ENCODE measurements around the gene TRIM63. TPM values are rescaled to one million over a fixed set of nuclear protein-coding genes. Genes with fewer than 3 reads are reported as not detected.

Gene TRIM63
- total RNA-seq, 2 experiments from 2014 or later, result 0.25 to 0.33 TPM

- POLR2A ChIA-PET, result no interaction called here
- no peaks in the 10 kb centered on the region for H3K36me3 Mint-ChIP-seq (ENCODE audit: low read depth)
- H3K9me3 Mint-ChIP-seq, result no peaks in the 10 kb centered on the region
- no peak for DNase-seq
- H3K4me1 Mint-ChIP-seq, result peaks cover 7% of the 10 kb centered on the region
- H3K27ac Mint-ChIP-seq, result no peak overlapping the region
- no peak overlapping the region for H3K4me3 Mint-ChIP-seq
- H3K27me3 Mint-ChIP-seq, result peaks cover 6% of the 10 kb centered on the region
- CTCF ChIA-PET, result no interaction called here
Measured at GRCh38 chr1:26015358-26015757, 52.1 kb downstream of the TRIM63 start.

- Mint-ChIP-seq H3K4me1 (no peaks in the 10 kb centered on the region), H3K36me3 (ENCODE audit: low read depth) (no peaks in the 10 kb centered on the region), H3K4me3 (no peak overlapping the region), H3K27ac (no peak overlapping the region), H3K9me3 (no peaks in the 10 kb centered on the region), H3K27me3 (peaks cover 4% of the 10 kb centered on the region)
- POLR2A ChIA-PET, result no interaction called here
- CTCF ChIA-PET, result interaction anchor here (1.2 to 1.3 kb wide), 2 partner anchors 17 to 118 kb away, joined by 3 to 4 read pairs; partner anchors contain the start of gene PAFAH2
- DNase-seq, result no peak
Measured at GRCh38 chr1:26014179-26014578, 53.3 kb downstream of the TRIM63 start.

- no peak overlapping the region for H3K4me3 Mint-ChIP-seq
- ChIA-PET POLR2A (no interaction called here), CTCF (no interaction called here)
- no peak for DNase-seq
- H3K9me3 Mint-ChIP-seq, result no peaks in the 10 kb centered on the region
- no peaks in the 10 kb centered on the region for H3K27me3 Mint-ChIP-seq
- H3K36me3 Mint-ChIP-seq (ENCODE audit: low read depth), result no peaks in the 10 kb centered on the region
- H3K4me1 Mint-ChIP-seq, result no peaks in the 10 kb centered on the region
- no peak overlapping the region for H3K27ac Mint-ChIP-seq
Measured at GRCh38 chr1:26012864-26013263, 54.6 kb downstream of the TRIM63 start.

GRCh38 chr1:26010825-26011224 is 56.6 kb downstream of the TRIM63 start:
- POLR2A ChIA-PET, result interaction anchor here (1.2 to 1.3 kb wide), 2 partner anchors 13 to 106 kb away, joined by 3 read pairs; partner anchors contain the start of gene PAFAH2
- Mint-ChIP-seq H3K27me3 (no peaks in the 10 kb centered on the region), H3K9me3 (no peaks in the 10 kb centered on the region), H3K27ac (no peak overlapping the region), H3K36me3 (ENCODE audit: low read depth) (no peaks in the 10 kb centered on the region), H3K4me1 (no peaks in the 10 kb centered on the region), H3K4me3 (no peak overlapping the region)
- CTCF ChIA-PET, result interaction anchor here (0.8 to 1.7 kb wide), 3 partner anchors 9 to 115 kb away, joined by 3 to 9 read pairs (median 4); partner anchors contain the start of gene PAFAH2
- DNase-seq, result no peak

GRCh38 chr1:26009796-26010447 is 57.5 kb downstream of the TRIM63 start:
- Mint-ChIP-seq H3K4me3 (no peak overlapping the region), H3K9me3 (no peaks in the 10 kb centered on the region), H3K27ac (no peak overlapping the region), H3K36me3 (ENCODE audit: low read depth) (no peaks in the 10 kb centered on the region), H3K27me3 (no peaks in the 10 kb centered on the region), H3K4me1 (no peaks in the 10 kb centered on the region)
- POLR2A ChIA-PET, result interaction anchor here (1.2 to 1.3 kb wide), 2 partner anchors 13 to 105 kb away, joined by 3 read pairs; partner anchors contain the start of gene PAFAH2
- DNase-seq, result no peak
- CTCF ChIA-PET, result interaction anchor here (0.8 to 1.7 kb wide), 2 partner anchors 114 kb away, joined by 4 to 9 read pairs; no protein-coding TSS in a partner anchor

GRCh38 chr1:26006710-26007109 is 60.7 kb downstream of the TRIM63 start:
- Mint-ChIP-seq H3K9me3 (no peaks in the 10 kb centered on the region), H3K4me1 (peaks cover 2% of the 10 kb centered on the region), H3K36me3 (ENCODE audit: low read depth) (no peaks in the 10 kb centered on the region), H3K27me3 (peaks cover 5% of the 10 kb centered on the region), H3K27ac (no peak overlapping the region), H3K4me3 (no peak overlapping the region)
- ChIA-PET POLR2A (no interaction called here), CTCF (interaction anchor here (0.7 kb wide), 1 partner anchor 10 kb away, joined by 3 read pairs; no protein-coding TSS in a partner anchor)
- no peak for DNase-seq

- no peaks in the 10 kb centered on the region for H3K36me3 Mint-ChIP-seq (ENCODE audit: low read depth)
- CTCF ChIA-PET, result interaction anchor here (0.7 to 1.6 kb wide), 3 partner anchors 9 to 110 kb away, joined by 3 to 14 read pairs (median 5); no protein-coding TSS in a partner anchor
- POLR2A ChIA-PET, result interaction anchor here (1.2 to 1.9 kb wide), 4 partner anchors 12 to 116 kb away, joined by 3 to 4 read pairs (median 3); no protein-coding TSS in a partner anchor
- no peaks in the 10 kb centered on the region for H3K9me3 Mint-ChIP-seq
- peaks cover 2% of the 10 kb centered on the region for H3K4me1 Mint-ChIP-seq
- no peak overlapping the region for H3K27ac Mint-ChIP-seq
- H3K4me3 Mint-ChIP-seq, result no peak overlapping the region
- DNase-seq, result no peak
- H3K27me3 Mint-ChIP-seq, result peaks cover 5% of the 10 kb centered on the region
Measured at GRCh38 chr1:26005434-26006105, 61.9 kb downstream of the TRIM63 start.

GRCh38 chr1:26003756-26004155 is 63.7 kb downstream of the TRIM63 start:
- H3K4me3 Mint-ChIP-seq, result no peak overlapping the region
- ChIA-PET POLR2A (interaction anchor here (0.7 to 1.9 kb wide), 3 partner anchors 13 to 108 kb away, joined by 3 to 4 read pairs (median 3); no protein-coding TSS in a partner anchor), CTCF (interaction anchor here (1.1 to 10.8 kb wide), 6 partner anchors 13 to 166 kb away, joined by 3 to 286 read pairs (median 4); no protein-coding TSS in a partner anchor)
- H3K9me3 Mint-ChIP-seq, result no peaks in the 10 kb centered on the region
- H3K27ac Mint-ChIP-seq, result no peak overlapping the region
- peaks cover 3% of the 10 kb centered on the region for H3K4me1 Mint-ChIP-seq
- H3K27me3 Mint-ChIP-seq, result peaks cover 5% of the 10 kb centered on the region
- DNase-seq, result no peak
- no peaks in the 10 kb centered on the region for H3K36me3 Mint-ChIP-seq (ENCODE audit: low read depth)

- Mint-ChIP-seq H3K27ac (no peak overlapping the region), H3K4me3 (no peak overlapping the region), H3K36me3 (ENCODE audit: low read depth) (no peaks in the 10 kb centered on the region), H3K4me1 (peaks cover 8% of the 10 kb centered on the region), H3K27me3 (peaks cover 5% of the 10 kb centered on the region), H3K9me3 (no peaks in the 10 kb centered on the region)
- ChIA-PET POLR2A (interaction anchor here (0.7 kb wide), 1 partner anchor 12 kb away, joined by 3 read pairs; no protein-coding TSS in a partner anchor), CTCF (interaction anchor here (1.5 to 10.8 kb wide), 2 partner anchors 109 to 166 kb away, joined by 3 to 286 read pairs; no protein-coding TSS in a partner anchor)
- DNase-seq, result no peak
Measured at GRCh38 chr1:26003262-26003661, 64.2 kb downstream of the TRIM63 start.

Other genes starting within 250 kb of the TRIM63 start
- gene MTFR1L, start 247.7 kb downstream of the TRIM63 start, total RNA-seq, result 10 to 100 TPM; 36.6 to 37.7 TPM
- 1 to 10 TPM; 5.2 to 5.4 TPM for gene AUNIP, start 208.2 kb downstream of the TRIM63 start, total RNA-seq
- 1 to 10 TPM; 1.4 TPM for gene PAQR7, start 191.9 kb downstream of the TRIM63 start, total RNA-seq
- gene STMN1, start 161.2 kb downstream of the TRIM63 start, total RNA-seq, result 100 to 1,000 TPM; 610 to 616 TPM
- 10 to 100 TPM in 1 of 2 experiments, 1 to 10 TPM in 1; 9.4 to 10.1 TPM for gene PAFAH2, start 69.6 kb downstream of the TRIM63 start, total RNA-seq
- gene EXTL1, start 45.9 kb downstream of the TRIM63 start, total RNA-seq, result not detected
- gene SLC30A2, start 21.5 kb downstream of the TRIM63 start, total RNA-seq, result not detected
- 10 to 100 TPM; 21.3 to 22.7 TPM for gene PDIK1L, start 44.2 kb upstream of the TRIM63 start, total RNA-seq
- not detected for gene FAM110D, start 91.4 kb upstream of the TRIM63 start, total RNA-seq
- not detected for gene C1orf232, start 101.3 kb upstream of the TRIM63 start, total RNA-seq
- 10 to 100 TPM; 20.3 to 22.9 TPM for gene ZNF593, start 102.3 kb upstream of the TRIM63 start, total RNA-seq
- gene ZNF593OS, start 104.2 kb upstream of the TRIM63 start, total RNA-seq, result not detected
- gene CNKSR1, start 109.9 kb upstream of the TRIM63 start, total RNA-seq, result 1 to 10 TPM; 1.8 to 5.3 TPM
- not detected for gene CATSPER4, start 123.0 kb upstream of the TRIM63 start, total RNA-seq
- 10 to 100 TPM; 35.5 to 37.7 TPM for gene CEP85, start 166.6 kb upstream of the TRIM63 start, total RNA-seq
- 100 to 1,000 TPM; 662 to 665 TPM for gene SH3BGRL3, start 212.5 kb upstream of the TRIM63 start, total RNA-seq
- gene UBXN11, start 239.0 kb upstream of the TRIM63 start, total RNA-seq, result 10 to 100 TPM; 46.9 to 49.9 TPM